MM.1S (cell line): ENCODE data around the gene HS3ST1.

ENCODE experiments used
- DNase-seq: peaks from one replicate; pipeline ENCODE4 v3.0.0-alpha.2; 2015
- H2AFZ ChIP-seq: fragments of 300-600 bp; sonication (generic); 2 replicates; pipeline ENCODE4 v1.6.0; 2016; ENCODE audit warnings: antibody characterized with exemption, low read length
- H3F3A ChIP-seq: fragments of 300-600 bp; sonication (generic); 2 replicates; pipeline ENCODE4 v1.6.1; 2016; ENCODE audit warnings: mild to moderate bottlenecking, antibody characterized with exemption, low read length, moderate library complexity, mixed read lengths; ENCODE audit not compliant: insufficient read depth
- H3K27ac ChIP-seq: fragments of 300-600 bp; sonication (generic); 2 replicates; pipeline ENCODE4 v1.5.1; 2016; ENCODE audit warnings: mild to moderate bottlenecking, low read length
- H3K27me3 ChIP-seq: fragments of 300-600 bp; sonication (generic); replicated peaks from 2 replicates; pipeline ENCODE4 v1.6.0; 2016; ENCODE audit warnings: low read length; ENCODE audit not compliant: insufficient read depth
- H3K36me3 ChIP-seq: fragments of 300-600 bp; sonication (generic); replicated peaks from 2 replicates; pipeline ENCODE4 v1.6.1; 2016; ENCODE audit warnings: mild to moderate bottlenecking, low read length, mixed read lengths; ENCODE audit not compliant: insufficient read depth
- H3K4me1 ChIP-seq: fragments of 300-600 bp; sonication (generic); 2 replicates; pipeline ENCODE4 v1.6.1; 2016; ENCODE audit warnings: low read length, mixed read lengths
- H3K4me2 ChIP-seq: fragments of 300-600 bp; sonication (generic); 2 replicates; pipeline ENCODE4 v1.6.0; 2016; ENCODE audit warnings: low read depth, low read length
- H3K4me3 ChIP-seq: fragments of 300-600 bp; sonication (generic); 2 replicates; pipeline ENCODE4 v1.5.1; 2016; ENCODE audit warnings: low read length, mixed read lengths
- H3K79me2 ChIP-seq: fragments of 300-600 bp; sonication (generic); 2 replicates; pipeline ENCODE4 v1.6.1; 2016; ENCODE audit warnings: mixed run types, low read length, mixed read lengths
- H3K9ac ChIP-seq: fragments of 300-600 bp; sonication (generic); 2 replicates; pipeline ENCODE4 v1.6.1; 2016; ENCODE audit warnings: low read length, mixed read lengths
- H3K9me2 ChIP-seq: fragments of 300-600 bp; sonication (generic); replicated peaks from 2 replicates; pipeline ENCODE4 v1.6.1; 2016; ENCODE audit warnings: mild to moderate bottlenecking, low read length, mixed read lengths; ENCODE audit not compliant: insufficient read depth
- H3K9me3 ChIP-seq: fragments of 300-600 bp; sonication (generic); replicated peaks from 2 replicates; pipeline ENCODE4 v1.6.1; 2016; ENCODE audit warnings: mild to moderate bottlenecking, low read length, mixed read lengths; ENCODE audit not compliant: insufficient read depth
- H4K20me1 ChIP-seq: fragments of 300-600 bp; sonication (generic); 2 replicates; pipeline ENCODE4 v1.6.1; 2016; ENCODE audit warnings: mild to moderate bottlenecking, low read length, moderate library complexity, mixed read lengths; ENCODE audit not compliant: insufficient read depth
- CTCF ChIP-seq: fragments of 300-600 bp; sonication (generic); IDR thresholded peaks from 2 replicates; pipeline ENCODE4 v1.5.1; 2016; ENCODE audit warnings: antibody characterized with exemption, low read length, mixed read lengths
- EZH2 ChIP-seq: fragments of 300-600 bp; sonication (generic); optimal IDR thresholded peaks from 2 replicates; pipeline ENCODE3; 2017; ENCODE audit warnings: low read depth, mild to moderate bottlenecking, antibody characterized with exemption, low read length, mixed read lengths
- EZH2phosphoT487 ChIP-seq: fragments of 300-600 bp; sonication (generic); IDR thresholded peaks from 2 replicates; pipeline ENCODE4 v1.6.1; 2018; ENCODE audit warnings: antibody characterized with exemption, low read length

The HS3ST1 gene

DNA sequence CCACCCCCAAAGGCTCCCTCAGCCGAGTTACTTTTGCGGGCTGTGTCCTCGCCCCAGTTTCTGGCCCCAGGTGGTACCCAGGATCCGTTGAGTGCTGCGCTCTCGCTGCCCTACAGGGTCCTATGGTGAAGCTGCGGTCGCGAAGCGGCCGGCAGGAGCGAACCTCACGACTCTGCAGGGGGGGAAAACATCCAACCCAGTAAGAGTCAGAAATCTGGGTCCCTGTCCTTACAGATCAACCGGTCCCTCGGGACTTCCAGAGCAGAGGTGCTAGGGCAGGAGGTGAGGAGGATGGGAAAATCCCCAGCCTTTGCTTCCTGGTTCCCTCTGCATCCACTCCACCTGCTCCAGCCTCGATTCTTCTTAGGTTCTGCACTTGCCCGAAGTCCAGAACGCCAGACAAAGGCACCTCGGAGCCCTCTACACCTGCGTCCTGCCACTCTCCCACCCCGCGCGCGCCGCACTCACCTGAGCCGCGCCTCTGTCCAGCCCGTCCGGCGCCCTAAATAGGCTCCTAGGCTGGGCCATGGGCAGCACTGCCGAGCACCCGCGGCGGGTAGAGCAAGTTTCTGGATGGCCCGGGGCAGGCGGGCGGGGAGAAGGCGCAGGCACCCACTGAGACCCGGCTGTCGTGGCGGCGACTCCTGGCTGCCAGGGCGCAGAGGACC lies at the start of gene HS3ST1:
HS3ST1 (minus strand) TSS at position 664 of the 668 bp plus-strand sequence. CDS start 28,889 bp downstream, outside the sequence.
- Histone ChIP-seq H3K9ac (peak within 1 kb of the TSS; percentile 57), H4K20me1 (no peaks in the 10 kb centered on the region), H3K4me1 (0 out of 2 replicates have a peak, but pooled peaks cover 3% of the 10 kb centered on the region), H3F3A (no peaks in the 10 kb centered on the region), H2AFZ (peak within 1 kb of the TSS; percentile 98), H3K4me3 (peak within 1 kb of the TSS; percentile 83), H3K79me2 (peaks cover 12% of the 10 kb centered on the region), H3K9me2 (no peaks in the 10 kb centered on the region), H3K27me3 (no peaks in the 10 kb centered on the region), H3K27ac (peak within 1 kb of the TSS; percentile 35; the same call in 1 of the 2 replicates), H3K36me3 (no peaks in the 10 kb centered on the region), H3K9me3 (no peaks in the 10 kb centered on the region), H3K4me2 (peak within 1 kb of the TSS; percentile 82)
- DNase-seq = peak; percentile 29
- TF ChIP-seq EZH2phosphoT487 = no peak
- no peak for TF ChIP-seq CTCF
- no peak for TF ChIP-seq EZH2

DNA sequence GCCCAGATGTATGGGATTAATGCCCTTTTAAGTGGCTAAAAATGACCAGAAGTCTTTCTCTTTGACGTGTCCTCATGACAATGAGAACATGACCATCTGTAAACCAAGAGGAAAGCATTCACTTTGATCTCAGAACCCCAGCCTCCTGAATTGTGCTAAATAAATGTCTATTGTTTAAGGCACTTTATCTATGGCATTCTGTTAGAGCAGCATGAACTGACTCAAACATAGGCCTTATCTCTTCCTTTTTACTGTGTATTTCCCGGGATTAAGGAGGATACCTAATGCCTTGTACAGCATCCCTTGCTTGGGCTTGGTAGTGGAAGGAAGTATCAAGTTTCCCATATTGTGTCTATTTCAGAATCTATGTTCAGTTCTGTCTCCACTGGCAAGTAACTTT lies 47.2 kb upstream of the HS3ST1 start:
- Histone ChIP-seq H3K9me3 (no peaks in the 10 kb centered on the region), H2AFZ (no peak overlapping the region), H3K9me2 (no peaks in the 10 kb centered on the region), H3K27me3 (no peaks in the 10 kb centered on the region), H3K4me1 (peaks cover 23% of the 10 kb centered on the region), H3K79me2 (no peaks in the 10 kb centered on the region), H3K9ac (no peak overlapping the region), H3K27ac (no peak overlapping the region), H3K4me3 (no peak overlapping the region), H3K36me3 (no peaks in the 10 kb centered on the region), H4K20me1 (no peaks in the 10 kb centered on the region), H3F3A (peaks cover 13% of the 10 kb centered on the region), H3K4me2 (no peak overlapping the region)
- TF ChIP-seq CTCF (no peak), EZH2 (no peak), EZH2phosphoT487 (no peak)
- no peak for DNase-seq

GRCh38 chr4:11474146-11474545 lies 45.5 kb upstream of the HS3ST1 start:
- no peaks in the 10 kb centered on the region for H3K9me2 ChIP-seq
- H3K9ac ChIP-seq = no peak overlapping the region
- no peaks in the 10 kb centered on the region for H4K20me1 ChIP-seq
- H3K27ac ChIP-seq = no peak overlapping the region
- TF ChIP-seq EZH2 = no peak
- no peak for TF ChIP-seq EZH2phosphoT487
- TF ChIP-seq CTCF = no peak
- H3K4me2 ChIP-seq = no peak overlapping the region
- H3K9me3 ChIP-seq = no peaks in the 10 kb centered on the region
- H3F3A ChIP-seq = peaks cover 25% of the 10 kb centered on the region
- no peaks in the 10 kb centered on the region for H3K79me2 ChIP-seq
- H2AFZ ChIP-seq = no peak overlapping the region
- H3K4me3 ChIP-seq = no peak overlapping the region
- DNase-seq = no peak
- peaks cover 23% of the 10 kb centered on the region for H3K4me1 ChIP-seq
- H3K36me3 ChIP-seq = no peaks in the 10 kb centered on the region
- H3K27me3 ChIP-seq = no peaks in the 10 kb centered on the region
